Right renal cortex interstitium (tissue), 3 donors: ENCODE measurements around the gene TNFRSF25. TPM values are rescaled to one million over a fixed set of nuclear protein-coding genes. Genes with fewer than 3 reads are reported as not detected.

Source experiments
- DNase-seq, 3 donors: peaks; one replicate each; pipeline ENCODE4 v3.0.0-alpha.2; 2013; ENCODE audit warnings: low read depth in 3 of 3, low spot score in 2 of 3
- polyA plus RNA-seq, 3 donors: library from polyadenylated mRNA; unstranded; fragments of 120-200 nt; gene quantifications; one replicate each; pipeline ENCODE4 v1.2.1, GENCODE V29; 2013; ENCODE audit not compliant: insufficient read length in 3 of 3

The TNFRSF25 gene
- polyA plus RNA-seq, 3 donors, result 7.0 to 9.2 (median 8.6) TPM

DNA sequence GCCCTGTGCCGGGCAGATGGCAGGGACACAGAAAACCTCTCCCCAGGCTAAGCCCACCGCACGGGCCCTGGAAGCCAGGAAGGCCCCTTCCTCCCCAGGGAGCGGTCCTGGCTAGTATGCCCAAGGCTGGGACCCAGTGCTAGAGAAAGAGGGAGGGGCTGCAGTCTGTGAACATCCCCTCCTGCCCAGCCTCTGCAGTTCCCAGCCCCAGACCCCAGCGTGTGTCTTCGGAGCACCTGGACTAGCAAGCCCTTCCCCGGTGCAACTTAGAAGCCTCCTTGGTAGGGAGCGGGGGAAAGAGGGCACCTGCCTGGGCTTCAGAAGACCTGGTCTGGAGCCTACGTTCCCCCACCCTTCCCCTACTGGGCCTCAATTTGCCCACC is 23.4 kb upstream of the TNFRSF25 start:
- DNase-seq, result no peak

DNA sequence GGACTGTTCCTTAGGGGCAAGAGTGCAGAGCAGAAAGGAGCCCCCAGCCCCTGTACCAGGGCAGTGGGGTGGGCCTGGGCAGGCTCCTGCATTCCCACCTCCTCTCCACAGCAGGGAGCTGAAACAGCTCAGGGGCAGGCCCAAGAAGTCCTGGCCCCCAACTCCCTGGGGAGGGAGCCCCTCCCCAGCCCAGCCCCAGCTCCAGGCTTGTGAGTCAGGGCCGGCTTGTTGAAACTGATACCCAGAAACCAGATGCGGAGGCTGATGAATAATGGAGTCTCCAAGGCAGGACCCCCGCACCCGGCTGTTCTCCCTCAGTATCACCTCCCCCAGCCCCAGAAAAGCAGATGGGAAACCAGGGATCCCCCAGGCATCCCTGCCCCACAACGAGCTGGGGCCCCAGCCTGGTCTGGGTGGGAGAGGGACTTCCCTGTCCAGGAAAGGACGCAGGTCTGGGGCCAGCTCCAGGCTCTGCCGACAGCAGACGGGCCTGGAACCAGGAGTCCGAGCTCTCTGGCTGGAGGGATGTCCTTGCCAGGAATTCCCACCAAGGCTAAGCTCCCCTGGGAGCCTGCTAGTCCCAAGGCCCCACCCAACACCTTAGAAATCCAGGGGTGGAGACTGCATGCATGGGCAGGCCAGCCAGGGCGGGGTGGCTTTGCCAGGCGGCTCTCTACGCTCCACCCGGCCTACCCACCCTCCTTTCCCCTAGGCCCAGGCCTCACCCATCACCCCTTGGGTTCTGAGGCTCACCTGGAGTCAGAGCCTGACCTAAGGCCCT is 22.8 kb upstream of the TNFRSF25 start:
- no peak for DNase-seq

DNA sequence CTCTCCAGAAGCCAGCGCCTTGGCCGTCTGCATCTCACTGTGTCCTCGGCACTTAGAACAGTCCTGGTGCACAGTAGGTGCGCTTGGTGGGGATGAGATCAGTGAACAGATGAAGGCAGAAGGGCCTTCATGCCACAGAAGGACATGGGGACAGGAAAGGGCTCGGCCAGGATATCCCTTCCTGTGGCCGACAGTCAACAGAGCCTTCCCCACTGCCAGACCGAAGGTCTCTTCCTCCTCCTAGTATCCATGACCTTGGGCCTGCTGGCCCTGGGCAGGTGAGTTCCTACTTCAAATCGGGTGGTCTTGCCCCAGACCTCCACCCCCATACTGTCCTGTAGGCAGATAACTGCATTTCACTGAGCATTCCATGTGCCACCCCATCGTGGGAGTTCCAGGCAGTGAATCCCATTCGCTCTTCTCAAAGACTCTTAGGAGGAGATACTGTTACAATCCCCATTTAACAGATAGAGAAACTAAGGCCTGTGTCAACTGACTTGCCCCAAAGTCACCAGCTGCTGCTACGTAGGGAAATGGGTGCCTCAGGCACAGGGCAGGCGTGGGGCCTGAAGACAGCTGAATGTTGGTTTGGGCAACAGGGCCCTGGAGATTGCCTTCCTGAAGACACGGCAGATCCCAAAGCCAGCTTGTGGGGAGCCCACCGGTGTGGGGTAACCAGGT is 22.0 kb upstream of the TNFRSF25 start:
- DNase-seq, result no peak

DNA sequence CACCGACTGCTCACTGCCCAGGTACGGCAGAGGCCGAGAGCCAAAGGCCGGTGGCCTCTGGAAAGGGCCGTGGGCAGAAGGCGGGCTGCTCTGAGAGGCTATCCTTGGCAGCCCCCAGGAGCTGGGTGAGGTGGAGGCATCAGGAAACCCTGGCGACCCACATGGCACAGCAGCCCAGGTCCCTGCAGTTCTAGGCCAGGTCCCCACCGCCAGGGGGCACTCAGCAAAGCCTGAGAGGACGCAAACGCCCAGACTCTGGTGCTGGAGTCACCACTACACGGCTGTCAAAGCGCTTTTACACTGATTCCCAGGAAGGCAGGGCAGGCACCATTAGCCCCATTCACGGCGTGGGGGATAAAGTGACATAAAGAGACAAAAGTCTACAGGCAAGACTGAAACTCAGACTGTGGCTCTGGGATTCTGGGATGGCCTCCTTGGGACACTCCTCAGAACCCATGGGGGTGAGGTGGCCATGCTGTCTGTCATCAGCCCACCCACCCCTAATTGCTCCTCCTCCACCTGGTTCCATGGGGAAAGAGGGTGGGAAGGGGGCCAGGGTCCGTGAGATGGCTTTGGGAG is 20.5 kb upstream of the TNFRSF25 start:
- DNase-seq, result peak; percentile 70 to 87 (median 75)

DNA sequence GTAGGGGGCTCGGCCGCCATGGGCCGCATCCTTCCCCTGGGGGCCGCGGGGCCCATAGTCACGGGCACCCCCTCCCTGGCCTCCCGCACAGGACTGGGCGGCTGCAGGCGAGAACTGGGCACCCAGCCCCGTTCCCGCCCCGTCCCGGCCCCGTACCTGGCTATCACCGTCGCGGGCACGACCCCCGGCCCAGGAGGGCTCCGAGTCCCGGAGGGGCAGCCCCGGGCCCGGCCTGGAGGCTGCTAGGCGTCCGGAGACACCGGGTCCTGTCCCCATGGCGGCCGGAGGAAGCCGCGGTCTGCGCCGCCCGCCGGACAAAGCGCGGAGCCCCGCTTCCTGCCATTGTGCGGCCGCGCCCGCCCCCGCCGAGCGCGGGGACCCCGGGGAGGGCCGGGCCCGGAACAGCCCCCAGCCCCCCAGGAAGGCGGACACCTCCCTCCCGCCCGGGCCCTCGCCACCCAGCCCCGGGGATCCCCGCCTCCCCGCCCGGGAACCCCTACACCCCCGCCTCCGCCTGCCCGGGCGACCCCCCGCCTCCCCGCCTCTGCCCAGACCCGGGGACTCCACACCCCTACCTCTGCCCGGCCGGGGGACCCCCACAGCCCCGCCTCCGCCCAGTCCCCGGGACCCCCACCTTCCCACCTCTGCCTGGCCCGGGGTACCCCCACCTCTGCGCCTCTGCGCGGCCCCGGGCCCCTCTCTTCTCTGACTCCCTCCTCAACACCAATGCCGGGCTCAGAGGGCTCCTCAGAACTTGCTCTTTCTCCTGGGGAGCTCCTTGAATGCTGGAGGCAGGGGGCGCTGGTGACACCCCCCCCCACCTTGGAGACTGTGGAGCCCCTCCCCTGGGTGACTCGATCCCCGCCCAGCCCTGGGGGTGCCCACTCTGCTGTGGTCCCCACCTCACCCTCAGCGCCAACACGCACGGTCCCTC is 19.5 kb upstream of the TNFRSF25 start:
- DNase-seq, result no peak

DNA sequence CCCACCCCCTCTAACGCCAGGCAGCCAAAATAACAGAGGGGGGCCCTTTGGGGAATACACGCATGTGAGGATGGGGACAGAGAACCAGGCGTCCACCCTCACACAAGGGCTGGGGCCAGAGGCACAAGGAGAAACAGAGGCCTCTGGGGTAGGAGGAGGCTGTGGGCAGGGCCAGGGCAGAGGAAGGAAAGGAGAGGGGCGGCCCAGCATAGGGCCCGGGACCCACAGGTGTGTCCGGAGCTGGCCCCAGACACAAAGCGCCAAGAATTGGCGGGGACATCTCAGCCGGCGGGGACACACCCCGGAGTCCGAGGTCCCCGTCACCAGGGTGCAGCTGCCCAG is 18.8 kb upstream of the TNFRSF25 start:
- DNase-seq, result no peak

DNA sequence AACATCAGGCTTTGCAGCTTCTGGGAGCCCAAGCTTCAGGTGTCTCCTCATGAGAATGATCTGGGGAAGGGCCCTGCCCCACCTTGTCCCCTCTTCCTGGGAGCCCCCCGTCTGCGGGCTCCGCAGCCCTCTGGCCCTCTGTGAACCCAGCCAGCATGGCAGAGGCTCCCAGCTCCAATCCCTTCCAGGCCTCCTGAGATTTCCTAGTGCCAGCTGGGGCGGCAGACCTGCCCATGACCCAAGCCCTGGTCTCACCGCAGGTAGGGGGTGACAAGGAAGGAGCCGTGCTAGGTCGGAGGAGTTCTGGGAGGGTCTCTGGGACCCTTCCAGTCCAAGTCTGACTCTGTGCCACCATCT is 17.8 kb upstream of the TNFRSF25 start:
- no peak for DNase-seq

DNA sequence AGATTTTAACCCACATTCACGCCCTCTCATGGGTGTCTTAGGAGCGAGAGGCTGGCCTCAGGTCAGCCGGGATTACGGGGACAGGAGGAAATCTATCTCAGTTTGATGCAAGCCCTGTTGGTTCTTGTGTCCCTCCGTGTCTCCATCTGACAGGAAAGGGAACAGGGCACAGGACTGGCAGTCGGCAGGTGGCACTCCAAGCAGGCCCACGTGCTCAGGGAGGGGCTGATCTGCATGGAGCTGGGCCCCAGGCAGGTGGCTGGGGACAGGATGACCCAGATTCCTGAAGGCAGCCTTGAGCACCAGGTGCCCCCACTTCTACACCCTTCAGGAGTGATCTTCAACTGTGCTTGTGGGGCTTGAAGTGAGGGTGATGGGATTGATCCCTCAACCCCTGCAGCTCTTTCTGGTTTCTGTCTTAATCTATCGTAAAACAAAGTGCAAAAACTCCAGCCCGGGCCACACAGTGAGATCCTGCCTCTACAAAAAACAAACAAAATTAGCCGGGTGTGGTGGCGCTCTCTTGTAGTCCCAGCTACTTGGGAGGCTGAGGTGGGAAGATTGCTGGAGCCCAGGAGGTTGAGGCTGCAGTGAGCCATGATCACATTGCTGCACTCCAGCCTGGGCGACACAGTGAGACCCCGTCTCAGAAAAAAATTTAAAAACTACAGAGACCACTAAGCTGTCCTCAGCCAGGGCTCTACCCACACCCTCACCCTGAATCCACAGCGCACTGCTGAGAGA is 17.2 kb upstream of the TNFRSF25 start:
- DNase-seq, result no peak

DNA sequence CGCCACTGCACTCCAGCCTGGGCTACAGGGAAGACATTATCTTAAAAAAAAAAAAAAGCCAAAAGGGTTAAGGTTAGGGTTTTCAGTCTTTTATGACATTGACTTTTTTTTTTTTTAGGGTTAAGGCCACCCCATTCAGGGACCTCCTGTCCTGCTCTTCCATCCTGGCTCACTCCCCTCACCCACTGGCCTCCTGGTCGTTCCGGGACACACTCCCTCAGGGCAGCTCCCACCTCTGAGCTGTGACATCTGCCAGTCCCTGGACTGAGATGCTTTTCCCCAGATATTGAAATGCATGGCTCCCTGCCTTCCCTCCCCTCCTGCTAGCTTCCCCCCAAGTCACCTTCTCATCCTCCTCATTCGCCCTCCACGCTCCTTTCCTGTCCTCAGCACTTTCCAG is 15.8 kb upstream of the TNFRSF25 start:
- no peak for DNase-seq

DNA sequence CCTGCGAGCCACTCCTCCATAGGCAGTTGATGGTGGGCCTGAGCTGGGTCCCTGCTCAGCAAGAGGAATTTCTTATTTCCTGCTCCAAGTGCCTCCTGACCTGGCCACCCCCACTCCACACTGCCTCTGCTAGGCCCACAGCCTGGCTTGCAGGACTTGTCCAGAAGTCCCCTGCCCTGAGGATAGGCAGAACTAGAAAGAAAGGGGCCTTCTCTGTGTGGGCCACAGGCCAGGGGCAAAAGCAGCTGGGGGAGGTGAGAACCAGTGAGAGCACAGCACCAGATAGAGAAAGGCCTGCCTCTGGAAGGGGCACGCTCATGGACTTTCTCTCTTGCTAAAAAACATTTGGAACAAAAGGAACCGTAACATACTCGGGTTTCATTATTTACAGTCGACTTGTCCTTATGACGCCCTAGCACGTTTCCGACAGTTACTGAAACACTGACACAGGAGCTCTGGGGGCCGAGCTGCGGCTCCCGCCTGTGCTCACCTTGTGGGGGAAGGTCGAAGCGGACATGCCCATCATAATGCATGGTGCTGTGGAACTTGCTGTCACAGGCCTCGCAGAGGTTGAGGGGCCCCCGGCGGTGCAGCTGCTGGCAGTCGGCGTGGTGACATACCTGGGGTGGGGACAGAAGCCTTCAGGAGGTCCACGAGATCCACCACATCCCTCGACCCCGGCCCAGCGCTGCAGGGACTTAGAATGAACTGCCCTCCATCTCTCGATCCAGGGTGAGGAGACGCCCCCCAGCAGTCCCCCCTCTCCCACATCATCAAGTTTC is 11.3 kb upstream of the TNFRSF25 start:
- DNase-seq, result no peak

DNA sequence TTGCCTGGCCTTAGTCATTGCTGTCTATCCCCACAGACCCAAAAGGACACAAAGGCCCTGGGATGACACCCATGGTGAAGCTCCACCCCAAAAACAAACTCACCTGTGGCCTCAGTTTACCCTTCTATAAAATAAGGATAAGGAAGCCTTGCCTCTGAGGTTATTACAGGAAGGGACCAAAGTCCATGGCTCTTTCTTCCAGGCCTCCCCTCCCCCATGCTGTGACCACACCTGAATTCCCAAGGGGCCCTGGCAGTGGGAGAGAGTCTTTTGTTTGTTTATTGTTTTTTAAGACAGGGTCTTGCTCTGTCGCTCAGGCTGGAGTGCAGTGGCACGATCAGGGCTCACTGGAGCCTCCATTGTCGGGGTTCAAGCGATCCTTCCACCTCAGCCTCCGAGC is 10.5 kb upstream of the TNFRSF25 start:
- no peak for DNase-seq

DNA sequence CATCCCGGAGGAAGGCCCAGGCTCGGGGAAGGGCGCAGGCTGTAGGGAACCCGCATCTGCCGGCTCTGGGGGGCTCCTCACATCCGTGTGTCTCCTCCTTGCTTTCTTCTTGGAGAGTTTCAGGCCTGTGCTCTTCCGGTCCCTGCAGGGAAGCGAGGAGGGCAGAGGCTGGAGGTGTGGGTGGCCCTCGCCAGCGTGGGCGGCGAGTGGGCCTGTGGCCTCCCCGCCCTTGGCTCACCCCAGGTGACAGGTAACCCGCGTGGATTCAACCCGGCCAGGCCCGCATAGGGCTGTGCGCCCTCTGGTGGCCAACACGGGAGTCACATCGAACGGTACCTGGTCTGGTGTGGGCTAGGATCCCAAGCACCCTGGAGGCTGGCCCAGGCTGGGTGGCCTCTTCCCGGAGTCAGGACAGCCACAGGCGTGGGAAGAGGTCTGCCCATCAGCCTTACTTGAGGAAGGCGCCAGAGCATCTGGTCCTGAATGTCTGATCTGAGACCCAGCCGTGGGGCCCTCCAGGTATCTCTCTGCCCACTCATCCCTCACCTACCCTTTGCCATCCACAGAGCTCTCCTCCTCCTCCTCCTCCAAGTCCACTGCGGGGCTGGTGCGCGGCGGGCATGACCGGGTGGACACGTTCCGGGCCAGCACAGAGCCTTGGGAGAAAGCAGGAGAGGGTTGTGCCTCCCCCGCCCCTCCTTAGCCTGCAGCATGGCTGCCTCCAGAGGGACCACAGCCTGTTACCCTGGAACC is 9.6 kb upstream of the TNFRSF25 start:
- no peak for DNase-seq

DNA sequence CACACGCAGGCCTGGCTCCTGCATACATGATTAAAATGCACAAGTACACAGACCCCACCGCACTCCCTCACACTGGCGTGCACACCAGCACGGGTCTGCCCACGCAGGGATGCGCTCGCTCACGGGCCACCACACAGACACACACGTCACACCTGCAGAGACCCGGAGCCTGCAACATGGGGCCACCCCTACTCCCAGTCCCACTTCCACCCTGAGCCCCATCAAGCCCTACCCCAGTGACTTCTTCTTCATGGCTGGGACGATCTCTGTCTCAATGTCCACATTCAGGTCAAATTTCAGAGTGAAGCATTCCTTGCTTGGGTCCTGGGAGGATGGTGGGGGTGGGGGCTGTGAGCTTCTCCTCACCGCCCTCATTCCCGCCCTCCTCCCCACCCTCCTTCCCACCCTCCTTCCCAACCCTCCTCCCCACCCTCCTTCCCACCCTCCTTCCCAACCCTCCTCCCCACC is 8.9 kb upstream of the TNFRSF25 start:
- no peak for DNase-seq

DNA sequence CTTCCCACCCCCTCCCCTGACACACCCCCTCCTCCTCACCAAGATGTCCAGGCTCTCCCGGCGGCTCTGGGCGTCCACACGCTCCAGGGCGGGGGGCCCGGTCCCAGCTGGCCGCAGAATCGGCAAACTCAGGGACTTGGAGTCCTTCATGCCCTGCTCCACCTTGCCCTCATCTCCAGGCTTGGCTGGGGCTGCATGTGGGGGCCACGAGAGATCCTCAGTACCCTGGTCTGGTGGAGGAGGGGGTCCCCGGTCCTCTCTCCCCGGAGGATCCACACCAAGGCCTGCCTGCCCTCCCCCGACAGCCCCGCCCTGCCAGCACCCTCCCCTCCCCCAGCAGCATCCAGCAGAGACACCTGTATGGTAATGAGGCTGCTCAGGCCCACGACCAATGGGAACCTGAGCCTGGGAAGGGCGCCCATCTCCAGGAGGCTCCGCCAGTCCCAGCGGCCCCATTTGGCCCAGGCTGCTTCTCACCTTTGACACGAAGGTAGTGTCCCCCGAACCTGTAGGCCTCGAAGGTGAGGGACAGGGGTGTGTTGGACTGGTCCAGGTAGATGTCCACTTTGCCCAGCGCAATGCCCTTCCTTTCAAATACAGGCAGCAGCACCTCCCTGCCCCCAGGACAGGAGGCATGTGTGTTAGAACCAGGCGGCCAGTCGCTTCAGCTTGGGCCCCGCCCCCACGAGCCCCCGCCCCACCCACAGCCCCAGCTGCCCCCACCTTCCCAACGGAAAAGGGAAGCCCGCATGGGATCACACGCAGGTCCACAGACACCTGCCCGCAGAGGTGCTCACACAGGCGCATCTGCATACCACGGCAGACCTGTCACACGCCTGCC is 8.2 kb upstream of the TNFRSF25 start:
- no peak for DNase-seq

DNA sequence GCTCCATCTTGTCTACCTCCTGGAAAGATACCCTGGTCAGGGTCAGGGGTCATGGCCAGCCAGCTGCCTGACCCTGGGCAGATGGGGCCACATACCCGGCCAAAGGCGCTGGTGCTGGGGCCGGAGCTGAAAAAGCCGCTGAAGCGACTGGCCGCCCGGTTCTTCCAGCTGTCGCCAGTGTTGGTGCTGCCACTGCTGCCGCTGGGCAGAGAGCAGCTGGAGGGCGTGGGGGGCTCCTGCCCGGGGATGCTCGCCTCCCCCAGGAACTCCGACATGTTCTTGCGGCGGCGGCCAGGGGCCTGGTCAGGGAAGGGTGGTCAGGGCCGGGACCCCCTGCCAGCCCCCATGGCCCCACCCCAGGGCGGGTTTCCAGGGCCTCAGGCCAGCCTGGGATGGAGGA is 7.2 kb upstream of the TNFRSF25 start:
- DNase-seq, result no peak

DNA sequence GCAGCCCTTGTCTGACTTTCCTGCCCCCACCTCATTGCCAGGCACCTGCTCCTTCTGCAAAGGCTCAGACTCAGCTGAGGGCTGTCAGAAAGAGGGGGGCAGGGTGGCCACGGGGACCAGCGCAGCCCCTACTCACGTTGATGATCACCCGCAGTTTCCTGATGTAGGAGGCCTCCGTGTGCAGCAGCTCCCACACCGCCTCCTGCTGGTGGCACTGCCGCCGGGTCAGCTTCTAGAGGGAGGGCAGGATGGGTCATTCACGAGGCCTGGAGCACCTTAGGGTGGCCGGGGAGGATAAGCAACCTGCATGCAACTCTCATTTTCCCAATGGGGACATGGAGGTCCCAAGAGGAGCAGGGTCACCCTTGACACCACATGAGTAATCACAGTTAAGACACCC is 6.4 kb upstream of the TNFRSF25 start:
- no peak for DNase-seq

DNA sequence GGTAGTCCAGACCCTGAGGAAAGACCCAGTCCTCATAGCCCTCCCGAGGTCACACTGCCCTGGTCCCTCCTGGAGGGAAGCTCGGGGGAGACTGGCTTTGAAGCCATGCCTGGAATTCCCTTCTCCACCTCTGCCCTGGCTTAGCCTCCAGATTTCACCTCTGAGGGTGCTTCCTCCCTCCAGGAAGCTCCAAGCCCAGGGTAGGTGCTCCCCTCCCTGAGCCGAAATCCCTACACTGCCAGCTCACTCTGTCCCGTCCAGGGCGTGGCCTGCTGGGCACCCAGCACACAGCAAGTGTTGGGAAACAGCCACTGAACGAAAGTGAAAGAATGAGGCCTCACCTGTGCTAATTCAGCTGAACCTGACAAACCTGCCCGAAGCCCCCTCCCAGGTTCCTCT is 6.0 kb upstream of the TNFRSF25 start:
- no peak for DNase-seq
